HG02798 (cell line): Measurements from ENCODE around the gene DOK1.

Source experiments
- ATAC-seq: cut with Tn5 transposase; IDR thresholded peaks from one replicate; pipeline ENCODE4 v1.9.1; 2021; ENCODE audit warnings: mild to moderate bottlenecking; ENCODE audit not compliant: unreplicated experiment, poor library complexity

The DOK1 gene

DNA sequence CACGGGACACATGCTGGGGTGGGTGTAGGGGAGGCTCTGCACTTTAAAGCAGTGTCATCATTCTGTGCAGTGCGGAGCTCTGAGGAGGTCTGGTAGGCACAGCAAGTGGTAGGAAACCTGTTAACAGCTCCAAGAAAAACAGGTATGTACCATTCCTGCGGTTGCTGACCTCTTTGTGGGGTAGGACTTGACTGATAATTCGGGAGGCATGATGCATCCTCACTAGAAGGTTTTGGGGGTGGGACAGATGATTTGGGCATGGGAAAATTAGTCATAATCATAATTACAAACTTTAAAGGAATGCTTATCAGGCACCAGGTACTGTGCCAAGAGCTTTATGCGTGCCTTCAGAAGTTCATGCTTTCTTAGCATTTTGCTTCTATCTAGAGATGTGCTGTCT lies 9.7 kb downstream of the DOK1 start:
- no peak for ATAC-seq

- ATAC-seq, result no peak
These were observed 11.7 kb downstream of the DOK1 start for GRCh38 chr2:74566076-74566753.

- no peak for ATAC-seq
These were observed 12.2 kb downstream of the DOK1 start for GRCh38 chr2:74566754-74567085.

DNA sequence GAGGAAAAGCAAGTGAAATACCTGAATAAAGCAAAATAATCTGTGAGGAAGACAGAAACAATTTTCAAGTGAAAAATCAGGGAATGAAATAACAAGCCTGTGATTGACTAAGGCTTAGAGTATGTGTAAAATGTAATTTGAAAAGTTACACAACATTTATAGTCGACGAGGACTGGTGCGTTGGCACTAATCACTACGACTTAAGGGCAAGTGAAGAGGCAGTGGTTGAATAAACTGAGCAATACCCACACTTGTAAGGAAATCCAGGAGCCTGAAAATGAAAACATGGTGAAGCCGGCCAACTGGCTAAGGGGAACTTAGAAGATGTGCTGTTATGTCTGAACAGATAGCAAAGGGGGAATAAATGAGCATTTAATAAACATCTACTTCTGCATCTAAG lies 13.4 kb downstream of the DOK1 start:
- no peak for ATAC-seq

GRCh38 chr2:74569686-74570085 lies 15.2 kb downstream of the DOK1 start:
- ATAC-seq, result no peak

DNA sequence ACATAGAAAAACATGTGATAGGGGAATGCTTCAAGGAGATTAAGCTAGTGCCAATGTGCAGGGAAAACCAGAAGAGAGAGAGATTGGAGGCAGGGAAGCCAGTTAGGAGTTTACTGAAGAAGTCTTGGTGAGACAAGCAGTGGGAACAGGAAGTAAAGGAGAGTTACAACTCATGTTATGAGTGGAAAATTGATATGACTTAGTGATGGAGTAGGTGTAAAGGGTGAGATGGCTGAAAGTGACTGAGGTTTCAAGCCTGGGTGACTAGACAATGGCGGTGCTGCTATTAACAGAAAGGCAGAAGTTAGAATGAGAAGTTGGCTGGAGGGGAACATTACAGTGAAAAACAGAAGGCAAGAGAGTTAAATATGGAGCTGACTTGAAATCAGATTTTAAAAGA lies 16.5 kb downstream of the DOK1 start:
- ATAC-seq, result peak; percentile 78

DNA sequence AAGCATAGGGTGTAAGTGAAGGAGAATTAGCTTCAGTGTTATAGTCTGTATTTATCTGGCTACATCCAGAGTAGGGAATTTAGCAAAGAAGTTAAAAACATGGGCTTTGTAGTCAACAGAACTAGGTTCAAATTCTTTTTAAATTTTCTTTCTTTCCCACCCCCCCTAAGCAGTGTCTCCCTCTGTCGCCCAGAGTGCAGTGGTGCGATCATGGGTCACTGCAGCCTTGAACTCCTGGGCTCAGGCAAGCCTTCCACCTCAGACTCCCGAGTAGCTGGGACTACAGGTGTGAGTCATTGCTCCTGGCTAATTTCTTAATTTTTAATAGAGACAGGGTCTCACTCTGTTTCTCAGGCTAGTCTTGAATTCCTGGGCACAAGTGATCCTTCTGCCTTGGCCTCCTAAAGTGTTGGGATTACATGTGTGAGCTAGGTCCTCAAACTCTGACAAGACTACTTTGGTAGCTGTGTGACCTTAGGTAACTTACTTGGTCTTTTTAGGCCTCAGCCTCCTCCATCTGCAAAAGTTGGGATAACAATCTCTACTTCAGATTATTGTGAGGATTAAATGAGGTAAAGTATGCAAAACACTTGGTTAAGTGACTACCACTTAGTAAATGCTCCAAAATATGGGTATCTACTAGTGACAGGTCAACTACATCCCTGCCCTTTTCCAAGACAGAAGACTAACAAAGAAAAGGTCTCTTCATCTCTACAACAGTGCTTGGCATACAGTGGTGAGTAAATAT lies 17.8 kb downstream of the DOK1 start:
- no peak for ATAC-seq

- peak; percentile 43 for ATAC-seq
These were observed 19.4 kb downstream of the DOK1 start for GRCh38 chr2:74573747-74574562.

DNA sequence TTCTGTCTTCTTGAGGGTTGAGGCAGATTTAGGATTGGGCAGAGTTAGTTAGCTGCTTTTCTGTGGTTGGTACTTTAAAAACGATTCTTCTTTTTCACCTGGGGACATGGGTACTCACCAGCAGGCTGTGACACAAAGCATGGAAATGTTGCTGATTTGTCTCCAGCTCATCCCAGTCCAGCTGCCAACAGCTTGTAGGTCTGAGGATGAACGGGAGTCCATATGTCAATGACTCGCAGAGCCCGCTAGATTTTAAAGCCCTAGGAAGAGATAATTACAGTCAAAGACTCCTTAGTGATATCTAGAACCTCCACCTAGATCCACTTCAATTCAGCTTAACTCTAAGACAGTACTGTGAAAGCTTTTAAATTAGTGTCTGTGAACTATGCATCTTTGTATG lies 20.8 kb downstream of the DOK1 start:
- ATAC-seq, result no peak

DNA sequence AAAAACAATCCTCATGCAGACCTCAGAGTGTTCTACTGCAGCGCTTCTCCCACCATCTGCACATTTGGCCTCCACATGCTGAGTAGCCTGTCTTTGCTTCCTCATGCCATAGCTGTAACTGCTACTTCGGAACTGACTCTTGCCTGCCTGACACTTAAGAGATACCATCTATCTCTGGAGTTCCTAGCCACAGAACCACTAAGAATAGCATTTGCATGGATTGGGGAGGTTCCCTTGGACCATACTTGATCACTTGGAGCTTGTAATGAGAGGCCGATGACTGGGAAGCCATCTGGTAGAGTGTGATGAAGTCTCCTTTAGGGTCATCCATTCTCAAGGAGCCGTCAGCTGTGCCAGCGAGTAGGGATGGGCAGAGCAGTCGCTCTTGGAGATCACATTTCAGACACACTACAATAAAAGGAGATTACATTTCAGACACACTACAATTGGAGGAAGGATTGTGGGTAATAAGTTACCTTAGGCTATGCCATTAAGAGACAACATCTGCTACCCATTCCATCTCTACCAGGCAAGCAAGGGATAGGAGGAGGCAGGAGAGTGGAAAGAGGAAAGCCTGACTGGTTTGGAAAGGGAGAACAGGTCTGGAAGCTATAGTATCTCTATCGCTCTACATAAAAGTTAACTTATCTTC lies 21.8 kb downstream of the DOK1 start:
- ATAC-seq, result no peak

DNA sequence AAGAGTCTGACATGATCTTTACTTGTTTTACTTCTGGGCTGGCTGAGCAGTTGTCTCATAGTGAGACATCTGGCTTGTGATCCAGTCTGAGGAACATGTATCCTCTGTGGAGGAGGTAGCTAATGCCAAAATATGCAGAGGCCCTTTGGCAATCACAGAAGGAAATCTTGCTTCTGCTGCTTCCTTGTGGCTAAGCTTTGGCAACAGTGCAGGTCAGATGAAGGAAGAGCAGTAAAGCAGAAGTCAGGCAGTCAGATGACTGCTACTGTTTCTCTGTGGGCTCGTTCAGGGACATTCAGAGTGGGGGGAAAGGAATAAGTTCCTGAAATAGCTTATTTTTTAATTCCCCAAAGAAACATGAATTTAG lies 22.3 kb downstream of the DOK1 start:
- ATAC-seq, result no peak

DNA sequence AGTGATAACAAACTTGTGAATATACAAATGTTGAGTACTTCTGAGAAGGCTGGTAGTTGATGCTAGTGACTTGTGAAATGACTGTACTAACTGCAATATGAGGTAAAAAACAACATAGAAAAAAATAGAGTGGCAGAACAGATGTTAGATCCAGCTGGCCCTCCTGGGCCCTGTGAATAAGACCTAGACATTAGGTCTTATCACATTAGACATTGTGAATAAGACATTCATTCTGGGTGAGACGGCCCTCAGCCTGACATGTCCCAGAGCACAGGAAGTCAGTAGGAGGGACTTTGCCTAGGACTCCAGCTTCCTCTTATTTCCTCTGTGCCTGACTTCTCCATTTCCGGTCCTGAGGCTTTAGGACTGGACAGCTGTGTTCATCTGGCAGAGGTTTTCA lies 22.9 kb downstream of the DOK1 start:
- peak; percentile 40 for ATAC-seq

DNA sequence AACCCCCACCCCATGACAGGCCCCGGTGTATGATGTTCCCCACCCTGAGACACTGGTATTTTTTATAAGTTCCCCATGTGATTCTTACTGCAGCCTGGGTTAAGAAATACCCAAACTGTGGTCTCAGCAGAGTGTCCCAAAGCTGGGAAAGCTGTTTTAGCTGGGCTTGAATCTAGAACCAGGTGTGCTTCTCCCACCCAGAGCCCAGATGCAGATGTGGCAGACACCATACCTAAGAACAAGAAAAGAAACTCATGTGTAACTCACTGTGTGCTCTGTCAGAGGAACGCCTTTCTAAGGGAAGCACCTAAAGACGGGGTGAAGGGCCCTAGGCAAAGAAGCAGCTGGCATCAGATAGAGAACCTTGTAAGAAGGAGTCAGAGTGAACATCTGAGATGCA lies 23.9 kb downstream of the DOK1 start:
- peak; percentile 57 for ATAC-seq

- no peak for ATAC-seq
These were observed 26.9 kb downstream of the DOK1 start for GRCh38 chr2:74581463-74581862.

DNA sequence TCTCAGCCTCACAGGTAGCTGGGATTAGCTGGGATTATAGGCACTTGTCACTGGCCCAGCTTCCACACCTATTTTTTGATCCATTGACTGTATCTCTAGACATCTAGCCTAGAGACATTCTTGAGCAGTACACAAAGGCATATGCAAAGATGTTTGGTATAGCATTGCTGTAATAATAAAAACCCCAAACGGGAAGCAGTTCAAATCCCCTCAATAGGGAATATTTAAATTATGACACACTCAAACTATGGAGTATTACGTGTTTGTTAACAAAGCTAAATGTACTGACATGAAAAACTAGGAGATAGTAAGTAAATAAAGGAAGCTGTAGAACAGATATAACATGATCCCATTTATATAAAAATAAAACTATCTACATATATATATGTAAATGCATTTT lies 27.7 kb downstream of the DOK1 start:
- no peak for ATAC-seq

- ATAC-seq, result no peak
These were observed 29.0 kb downstream of the DOK1 start for GRCh38 chr2:74583504-74583903.

GRCh38 chr2:74584088-74584645 lies 29.6 kb downstream of the DOK1 start:
- ATAC-seq, result peak; percentile 51

DNA sequence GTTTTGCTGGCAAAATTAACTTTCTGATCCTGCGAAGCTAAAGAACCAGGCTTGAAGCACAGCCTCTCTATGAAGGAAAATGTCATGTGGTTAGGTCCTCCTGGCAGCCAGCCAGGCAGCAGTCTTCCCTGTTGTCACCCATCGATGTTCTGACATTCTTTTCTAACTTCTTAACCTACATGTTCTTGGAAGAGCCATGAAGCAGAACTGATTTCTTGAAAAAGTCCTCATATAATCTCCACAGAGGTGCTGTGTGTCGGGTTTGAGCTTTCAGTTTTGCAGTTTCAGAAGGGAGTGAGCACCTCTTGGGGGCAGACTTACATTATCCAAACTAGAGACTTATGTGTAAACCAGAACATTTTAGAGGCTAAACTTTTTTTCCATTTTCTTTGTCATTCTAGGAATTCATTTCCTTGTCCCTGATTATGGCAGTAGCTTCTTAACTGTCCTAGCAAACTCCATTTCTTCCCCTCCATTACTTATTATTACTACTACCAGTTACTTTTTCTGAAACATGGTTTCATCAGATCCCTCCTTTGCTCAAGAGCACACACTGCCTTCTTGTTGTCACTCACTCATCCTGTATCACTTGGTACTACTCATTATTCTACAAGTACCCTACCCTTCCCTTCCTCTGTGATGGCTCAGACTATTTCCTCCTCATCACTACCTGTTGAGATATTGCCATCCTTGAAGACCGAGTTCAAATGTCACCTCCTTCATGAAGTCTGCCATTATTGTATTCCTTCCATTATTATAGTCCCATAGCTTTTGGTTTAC lies 31.1 kb downstream of the DOK1 start:
- ATAC-seq, result peak; percentile 42

DNA sequence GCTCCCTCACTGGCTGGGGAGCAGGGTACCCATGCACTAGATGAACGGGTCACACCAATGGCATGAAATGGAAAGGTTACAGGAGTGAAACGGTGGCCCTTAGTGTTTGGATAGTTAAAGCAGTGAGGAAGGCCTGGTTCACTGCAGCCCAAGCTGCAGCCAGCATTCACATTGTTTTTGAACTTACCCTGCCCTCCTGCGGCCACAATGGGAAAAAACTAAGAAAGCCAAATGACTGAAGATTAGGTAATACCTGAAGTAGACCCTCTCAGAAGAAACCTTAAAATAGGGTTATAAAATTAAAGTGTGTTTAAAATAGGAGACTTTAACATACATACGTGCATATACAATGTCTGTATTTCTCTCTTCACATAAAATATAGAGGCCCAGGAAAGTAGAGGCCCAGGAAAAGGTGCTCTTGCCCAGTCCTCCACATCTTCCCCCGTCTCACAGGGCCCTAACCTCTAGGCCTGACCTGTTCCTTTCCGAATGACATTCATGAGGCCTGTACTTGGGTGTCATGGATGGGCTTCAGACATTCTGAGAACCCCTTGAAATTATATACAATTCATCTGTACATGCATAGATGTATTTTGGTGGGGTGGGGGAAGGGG lies 33.3 kb downstream of the DOK1 start:
- peak; percentile 69 for ATAC-seq
